Activated CD4-positive, alpha-beta memory T cell treated with anti-CD3 and anti-CD28 coated beads, Interleukin-2, amount 10 ng/mL, durations not matched to agents 7 days and 5 days (primary cell): ENCODE data around the gene EIF4G3. TPM values are rescaled to one million over a fixed set of nuclear protein-coding genes. Genes with fewer than 3 reads are reported as not detected.
"Not testable (repeated sequence)": the region's sequence is repeated elsewhere in the genome, so short reads cannot be mapped to it uniquely, and the experiment has no call there.

Experiments
- CTCF ChIA-PET: fragments of 350-600 bp; sonication (Branson Sonifier 250); formaldehyde crosslinking; loops from one replicate; lab custom pipeline; 2021; ENCODE audit warnings: antibody characterized with exemption, inconsistent platforms; lab: Charles Lee
- POLR2A ChIA-PET: fragments of 350-600 bp; sonication (Branson Sonifier 250); formaldehyde crosslinking; loops from one replicate; lab custom pipeline; 2021; ENCODE audit warnings: antibody characterized with exemption; lab: Charles Lee
- DNase-seq: peaks from one replicate; pipeline ENCODE4 v3.0.0-alpha.2; 2020
- H3K27ac Mint-ChIP-seq: one replicate; pipeline ENCODE4 v1.8.0; 2021; ENCODE audit warnings: mild to moderate bottlenecking, mixed read lengths
- H3K27me3 Mint-ChIP-seq: one replicate; pipeline ENCODE4 v1.8.0; 2021; ENCODE audit warnings: mixed read lengths
- H3K36me3 Mint-ChIP-seq: one replicate; pipeline ENCODE4 v1.8.0; 2021; ENCODE audit warnings: low read depth, mixed read lengths
- H3K4me1 Mint-ChIP-seq: one replicate; pipeline ENCODE4 v1.8.0; 2021; ENCODE audit warnings: mixed read lengths
- H3K4me3 Mint-ChIP-seq: one replicate; pipeline ENCODE4 v1.8.0; 2021; ENCODE audit warnings: mild to moderate bottlenecking, mixed read lengths
- H3K9me3 Mint-ChIP-seq: one replicate; pipeline ENCODE4 v1.8.0; 2021; ENCODE audit warnings: mixed read lengths
- total RNA-seq, 2 experiments: library from RNA; stranded (reverse); gene quantifications; one replicate each; pipeline ENCODE4 v1.2.3, GENCODE V29; 2021

The EIF4G3 gene
- total RNA-seq, 2 experiments from 2014 or later, result 48.1 to 49.2 TPM

- not testable (repeated sequence) for H3K27me3 Mint-ChIP-seq
- CTCF ChIA-PET, result interaction anchor here (1.0 kb wide), 1 partner anchor 440 kb away, joined by 3 read pairs; no protein-coding TSS in a partner anchor
Measured at GRCh38 chr1:21136344-21136743, 40.4 kb downstream of the EIF4G3 start.

GRCh38 chr1:21131200-21131599 is 45.5 kb downstream of the EIF4G3 start:
- no peak overlapping the region for H3K4me3 Mint-ChIP-seq
- DNase-seq, result no peak
- H3K36me3 Mint-ChIP-seq, result peaks cover 11% of the 10 kb centered on the region
- H3K27ac Mint-ChIP-seq, result no peak overlapping the region
- no peaks in the 10 kb centered on the region for H3K27me3 Mint-ChIP-seq
- ChIA-PET CTCF (no interaction called here), POLR2A (no interaction called here)
- no peaks in the 10 kb centered on the region for H3K4me1 Mint-ChIP-seq
- H3K9me3 Mint-ChIP-seq, result no peaks in the 10 kb centered on the region

More at GRCh38 chr1:21136344-21136743, 40.4 kb downstream of the EIF4G3 start:
- POLR2A ChIA-PET, H3K9me3 Mint-ChIP-seq, H3K4me1 Mint-ChIP-seq, H3K27ac Mint-ChIP-seq, DNase-seq, H3K4me3 Mint-ChIP-seq: not testable (repeated sequence)
- peaks cover 15% of the 10 kb centered on the region for H3K36me3 Mint-ChIP-seq

DNA sequence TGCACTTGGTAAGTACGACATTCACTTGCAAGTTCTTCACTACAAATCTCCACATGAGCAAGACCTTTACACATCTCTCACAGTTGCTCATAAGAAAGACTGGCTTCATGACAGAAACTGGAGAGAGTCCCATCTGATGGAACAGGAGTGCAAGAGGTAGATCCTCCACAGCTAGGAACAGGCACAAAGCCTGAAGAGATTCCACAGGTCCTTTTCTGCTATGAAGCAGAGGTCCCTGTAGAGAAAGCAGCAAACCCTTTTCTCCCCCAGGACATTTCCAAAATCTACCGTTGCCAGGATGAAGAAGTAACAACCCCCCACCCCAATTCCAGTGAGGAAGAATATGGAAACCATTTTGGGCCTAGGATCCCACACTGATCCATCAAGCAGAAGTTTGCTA is 47.3 kb downstream of the EIF4G3 start:
- Mint-ChIP-seq H3K36me3 (peaks cover 8% of the 10 kb centered on the region), H3K9me3 (no peaks in the 10 kb centered on the region), H3K4me1 (no peaks in the 10 kb centered on the region), H3K4me3 (no peak overlapping the region), H3K27ac (no peak overlapping the region), H3K27me3 (no peaks in the 10 kb centered on the region)
- ChIA-PET POLR2A (no interaction called here), CTCF (no interaction called here)
- no peak for DNase-seq

DNA sequence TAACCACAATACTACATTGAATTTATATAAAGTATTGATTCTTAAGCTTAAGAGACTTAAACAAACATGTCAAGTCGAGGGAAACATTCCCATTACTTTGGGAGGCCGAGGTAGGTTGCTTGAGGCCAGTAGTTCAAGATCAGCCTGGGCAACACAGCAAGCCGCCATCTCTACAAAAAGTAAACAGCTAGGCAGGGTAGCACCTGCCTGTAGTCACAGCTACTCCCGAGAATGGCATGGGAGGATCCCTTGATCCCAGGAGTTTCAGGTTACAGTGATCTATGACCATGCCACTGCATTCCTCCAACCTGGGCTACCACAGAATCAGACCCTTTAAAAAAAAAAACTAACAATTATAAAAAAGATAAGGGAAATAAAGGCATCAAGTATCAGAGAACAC is 50.4 kb downstream of the EIF4G3 start:
- H3K9me3 Mint-ChIP-seq, result no peaks in the 10 kb centered on the region
- no peak for DNase-seq
- H3K27ac Mint-ChIP-seq, result no peak overlapping the region
- no peaks in the 10 kb centered on the region for H3K27me3 Mint-ChIP-seq
- peaks cover 2% of the 10 kb centered on the region for H3K4me1 Mint-ChIP-seq
- POLR2A ChIA-PET, result no interaction called here
- CTCF ChIA-PET, result no interaction called here
- H3K36me3 Mint-ChIP-seq, result peaks cover 16% of the 10 kb centered on the region
- H3K4me3 Mint-ChIP-seq, result no peak overlapping the region

DNA sequence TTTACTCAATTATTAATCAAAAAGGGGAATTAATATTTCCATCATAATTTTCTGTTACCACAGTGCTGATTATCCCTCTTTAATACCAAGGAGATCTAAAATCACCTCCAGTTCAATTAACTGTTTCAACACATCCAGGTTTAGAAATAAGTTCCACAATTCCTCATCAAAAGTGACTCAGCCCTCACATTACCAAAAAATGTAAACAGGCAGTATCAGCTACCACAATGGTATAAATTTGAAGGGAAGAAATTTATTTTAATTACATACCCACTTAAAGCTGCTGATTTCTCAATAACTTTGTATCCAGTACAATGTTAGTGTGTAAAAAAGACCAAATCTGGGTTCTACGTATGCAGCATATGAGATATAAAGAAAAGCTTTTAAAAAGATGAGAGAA is 51.9 kb downstream of the EIF4G3 start:
- no peak overlapping the region for H3K27ac Mint-ChIP-seq
- no peaks in the 10 kb centered on the region for H3K9me3 Mint-ChIP-seq
- H3K4me3 Mint-ChIP-seq, result no peak overlapping the region
- no peak for DNase-seq
- ChIA-PET CTCF (no interaction called here), POLR2A (no interaction called here)
- H3K4me1 Mint-ChIP-seq, result peaks cover 2% of the 10 kb centered on the region
- peaks cover 9% of the 10 kb centered on the region for H3K36me3 Mint-ChIP-seq
- H3K27me3 Mint-ChIP-seq, result no peaks in the 10 kb centered on the region

DNA sequence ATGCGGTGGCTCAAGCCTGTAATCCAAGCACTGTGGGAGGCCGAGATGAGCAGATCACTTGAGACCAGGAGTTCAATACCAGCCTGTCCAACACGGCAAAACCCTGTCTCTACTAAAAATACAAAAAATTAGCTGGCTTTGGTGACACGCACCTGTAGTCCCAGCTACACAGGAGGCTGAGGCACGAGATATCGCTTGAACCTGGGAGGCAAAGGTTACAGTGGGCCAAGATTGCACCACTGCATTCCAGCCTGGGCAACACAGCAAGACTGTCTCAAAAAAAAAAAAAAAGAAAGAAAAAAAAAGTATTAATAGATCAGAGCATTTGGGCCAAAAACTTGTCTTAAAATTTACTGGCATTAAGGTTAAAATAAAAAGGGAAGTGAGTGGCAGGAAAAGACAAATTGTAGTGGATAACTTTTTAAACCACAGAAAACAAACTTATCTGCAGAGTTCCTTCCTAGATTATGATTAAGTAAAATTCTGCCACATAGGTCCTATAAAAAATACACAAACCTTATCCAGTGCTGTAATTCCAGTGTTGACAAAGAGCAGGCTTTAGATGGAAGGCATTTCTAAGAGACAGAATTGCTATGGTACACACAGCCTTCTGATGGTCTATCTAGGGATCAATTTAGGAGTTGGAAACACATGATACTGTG is 53.3 kb downstream of the EIF4G3 start:
- Mint-ChIP-seq H3K9me3 (no peaks in the 10 kb centered on the region), H3K36me3 (peaks cover 9% of the 10 kb centered on the region), H3K27ac (no peak overlapping the region), H3K4me3 (no peak overlapping the region), H3K4me1 (peaks cover 2% of the 10 kb centered on the region), H3K27me3 (no peaks in the 10 kb centered on the region)
- ChIA-PET CTCF (no interaction called here), POLR2A (no interaction called here)
- no peak for DNase-seq

- H3K27me3 Mint-ChIP-seq, result no peaks in the 10 kb centered on the region
- CTCF ChIA-PET, result no interaction called here
- POLR2A ChIA-PET, result no interaction called here
- DNase-seq, result no peak
- no peaks in the 10 kb centered on the region for H3K9me3 Mint-ChIP-seq
- H3K4me1 Mint-ChIP-seq, result peaks cover 2% of the 10 kb centered on the region
- H3K36me3 Mint-ChIP-seq, result peaks cover 9% of the 10 kb centered on the region
- H3K27ac Mint-ChIP-seq, result no peak overlapping the region
- H3K4me3 Mint-ChIP-seq, result no peak overlapping the region
Measured at GRCh38 chr1:21121764-21122471, 54.8 kb downstream of the EIF4G3 start.

- Mint-ChIP-seq H3K4me1 (no peaks in the 10 kb centered on the region), H3K27ac (no peak overlapping the region), H3K36me3 (peaks cover 11% of the 10 kb centered on the region), H3K27me3 (no peaks in the 10 kb centered on the region), H3K4me3 (no peak overlapping the region), H3K9me3 (no peaks in the 10 kb centered on the region)
- ChIA-PET POLR2A (no interaction called here), CTCF (no interaction called here)
- DNase-seq, result no peak
Measured at GRCh38 chr1:21118167-21118566, 58.5 kb downstream of the EIF4G3 start.

GRCh38 chr1:21117597-21118001 is 59.1 kb downstream of the EIF4G3 start:
- CTCF ChIA-PET, result interaction anchor here (1.0 kb wide), 1 partner anchor 15 kb away, joined by 3 read pairs; no protein-coding TSS in a partner anchor
- Mint-ChIP-seq H3K4me1 (no peaks in the 10 kb centered on the region), H3K4me3 (no peak overlapping the region), H3K27me3 (no peaks in the 10 kb centered on the region), H3K36me3 (peaks cover 8% of the 10 kb centered on the region), H3K9me3 (no peaks in the 10 kb centered on the region), H3K27ac (no peak overlapping the region)
- POLR2A ChIA-PET, result no interaction called here
- no peak for DNase-seq

GRCh38 chr1:21117159-21117558 is 59.5 kb downstream of the EIF4G3 start:
- ChIA-PET POLR2A (no interaction called here), CTCF (interaction anchor here (1.0 kb wide), 1 partner anchor 16 kb away, joined by 3 read pairs; no protein-coding TSS in a partner anchor)
- Mint-ChIP-seq H3K4me3 (no peak overlapping the region), H3K27me3 (no peaks in the 10 kb centered on the region), H3K27ac (no peak overlapping the region), H3K36me3 (peaks cover 8% of the 10 kb centered on the region), H3K4me1 (no peaks in the 10 kb centered on the region), H3K9me3 (no peaks in the 10 kb centered on the region)
- no peak for DNase-seq

- H3K36me3 Mint-ChIP-seq, result peaks cover 2% of the 10 kb centered on the region
- no peak overlapping the region for H3K4me3 Mint-ChIP-seq
- POLR2A ChIA-PET, result no interaction called here
- DNase-seq, result no peak
- H3K27ac Mint-ChIP-seq, result no peak overlapping the region
- peaks cover 1% of the 10 kb centered on the region for H3K4me1 Mint-ChIP-seq
- no peaks in the 10 kb centered on the region for H3K9me3 Mint-ChIP-seq
- CTCF ChIA-PET, result interaction anchor here (1.3 kb wide), 1 partner anchor 135 kb away, joined by 3 read pairs; no protein-coding TSS in a partner anchor
- no peaks in the 10 kb centered on the region for H3K27me3 Mint-ChIP-seq
Measured at GRCh38 chr1:21115098-21115760, 61.5 kb downstream of the EIF4G3 start.

DNA sequence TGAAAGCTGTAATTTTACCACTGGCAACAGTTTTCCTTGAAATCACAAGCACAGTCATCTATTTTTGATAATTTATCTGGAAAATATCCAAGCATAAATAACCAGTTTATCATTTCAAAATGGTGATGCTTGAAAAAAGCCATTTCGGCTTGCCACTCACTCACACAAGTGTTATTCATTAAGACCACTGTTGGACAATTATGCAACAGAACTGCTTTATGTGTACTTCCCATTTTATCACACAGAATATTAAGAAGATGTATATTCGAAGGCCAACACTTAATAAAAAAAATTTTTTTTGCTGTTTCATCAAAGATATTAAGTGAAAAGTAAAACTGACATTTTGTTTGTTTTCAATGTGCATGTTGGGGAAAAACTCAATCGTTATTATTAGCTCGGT is 62.3 kb downstream of the EIF4G3 start:
- no peak overlapping the region for H3K4me3 Mint-ChIP-seq
- H3K27me3 Mint-ChIP-seq, result no peaks in the 10 kb centered on the region
- no peaks in the 10 kb centered on the region for H3K9me3 Mint-ChIP-seq
- no peak for DNase-seq
- ChIA-PET POLR2A (no interaction called here), CTCF (no interaction called here)
- H3K4me1 Mint-ChIP-seq, result peaks cover 1% of the 10 kb centered on the region
- H3K36me3 Mint-ChIP-seq, result peaks cover 2% of the 10 kb centered on the region
- H3K27ac Mint-ChIP-seq, result no peak overlapping the region

- CTCF ChIA-PET, result no interaction called here
- Mint-ChIP-seq H3K27ac (no peak overlapping the region), H3K27me3 (no peaks in the 10 kb centered on the region), H3K4me3 (no peak overlapping the region), H3K36me3 (peaks cover 6% of the 10 kb centered on the region), H3K9me3 (no peaks in the 10 kb centered on the region), H3K4me1 (peaks cover 1% of the 10 kb centered on the region)
- POLR2A ChIA-PET, result no interaction called here
- no peak for DNase-seq
Measured at GRCh38 chr1:21110163-21110562, 66.5 kb downstream of the EIF4G3 start.
